LNCAP (cell line): ENCODE measurements around the gene BIN1.

Source experiments
- TF ChIP-seq, protein P1 (sequence below): fragments of 450-650 bp; IDR thresholded peaks from 2 replicates; pipeline ENCODE4 v1.5.1; 2017; ENCODE audit warnings: mild to moderate bottlenecking

The BIN1 gene

DNA sequence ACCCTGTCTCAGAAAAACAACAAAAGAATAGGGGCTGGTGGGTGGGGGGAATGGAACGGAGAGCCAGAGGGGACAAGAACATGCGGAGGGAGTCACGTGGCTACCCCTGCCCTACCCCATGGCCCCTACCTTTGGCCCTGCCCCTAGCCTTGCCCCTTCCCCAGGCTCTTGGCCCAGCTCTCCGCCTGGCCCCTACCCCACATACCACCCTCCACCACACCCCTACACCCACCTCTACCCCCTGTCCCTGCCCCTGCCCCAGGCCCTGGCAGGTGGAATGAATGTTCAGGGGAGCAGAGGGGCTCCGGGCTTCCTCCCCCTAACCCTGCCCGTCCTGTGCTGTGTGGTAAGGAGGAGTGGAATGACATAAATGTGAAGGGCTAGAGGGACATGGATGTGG is 15.1 kb downstream of the BIN1 start:
- TF ChIP-seq, protein P1, sequence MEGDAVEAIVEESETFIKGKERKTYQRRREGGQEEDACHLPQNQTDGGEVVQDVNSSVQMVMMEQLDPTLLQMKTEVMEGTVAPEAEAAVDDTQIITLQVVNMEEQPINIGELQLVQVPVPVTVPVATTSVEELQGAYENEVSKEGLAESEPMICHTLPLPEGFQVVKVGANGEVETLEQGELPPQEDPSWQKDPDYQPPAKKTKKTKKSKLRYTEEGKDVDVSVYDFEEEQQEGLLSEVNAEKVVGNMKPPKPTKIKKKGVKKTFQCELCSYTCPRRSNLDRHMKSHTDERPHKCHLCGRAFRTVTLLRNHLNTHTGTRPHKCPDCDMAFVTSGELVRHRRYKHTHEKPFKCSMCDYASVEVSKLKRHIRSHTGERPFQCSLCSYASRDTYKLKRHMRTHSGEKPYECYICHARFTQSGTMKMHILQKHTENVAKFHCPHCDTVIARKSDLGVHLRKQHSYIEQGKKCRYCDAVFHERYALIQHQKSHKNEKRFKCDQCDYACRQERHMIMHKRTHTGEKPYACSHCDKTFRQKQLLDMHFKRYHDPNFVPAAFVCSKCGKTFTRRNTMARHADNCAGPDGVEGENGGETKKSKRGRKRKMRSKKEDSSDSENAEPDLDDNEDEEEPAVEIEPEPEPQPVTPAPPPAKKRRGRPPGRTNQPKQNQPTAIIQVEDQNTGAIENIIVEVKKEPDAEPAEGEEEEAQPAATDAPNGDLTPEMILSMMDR, result no peak

DNA sequence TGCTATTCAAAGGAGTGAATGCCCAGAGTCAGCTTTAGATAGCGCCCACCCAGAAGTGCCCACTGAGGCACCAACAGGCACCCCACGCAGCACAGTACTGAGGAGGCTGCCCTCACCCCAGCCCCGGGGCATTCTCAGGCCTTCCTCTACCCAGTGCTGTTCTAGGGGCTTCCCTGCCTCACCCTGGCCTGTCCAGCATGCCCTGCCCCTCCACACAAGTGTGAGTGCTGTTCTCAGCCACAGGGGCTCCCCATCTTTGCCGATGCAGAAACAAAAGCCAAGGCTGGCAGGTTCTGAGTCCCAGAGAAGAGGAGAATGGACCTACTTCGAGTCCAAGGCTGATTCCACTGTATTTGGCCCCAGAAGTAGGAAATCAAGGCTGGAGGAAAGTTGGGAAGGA is 15.8 kb downstream of the BIN1 start:
- TF ChIP-seq, protein P1, result no peak

DNA sequence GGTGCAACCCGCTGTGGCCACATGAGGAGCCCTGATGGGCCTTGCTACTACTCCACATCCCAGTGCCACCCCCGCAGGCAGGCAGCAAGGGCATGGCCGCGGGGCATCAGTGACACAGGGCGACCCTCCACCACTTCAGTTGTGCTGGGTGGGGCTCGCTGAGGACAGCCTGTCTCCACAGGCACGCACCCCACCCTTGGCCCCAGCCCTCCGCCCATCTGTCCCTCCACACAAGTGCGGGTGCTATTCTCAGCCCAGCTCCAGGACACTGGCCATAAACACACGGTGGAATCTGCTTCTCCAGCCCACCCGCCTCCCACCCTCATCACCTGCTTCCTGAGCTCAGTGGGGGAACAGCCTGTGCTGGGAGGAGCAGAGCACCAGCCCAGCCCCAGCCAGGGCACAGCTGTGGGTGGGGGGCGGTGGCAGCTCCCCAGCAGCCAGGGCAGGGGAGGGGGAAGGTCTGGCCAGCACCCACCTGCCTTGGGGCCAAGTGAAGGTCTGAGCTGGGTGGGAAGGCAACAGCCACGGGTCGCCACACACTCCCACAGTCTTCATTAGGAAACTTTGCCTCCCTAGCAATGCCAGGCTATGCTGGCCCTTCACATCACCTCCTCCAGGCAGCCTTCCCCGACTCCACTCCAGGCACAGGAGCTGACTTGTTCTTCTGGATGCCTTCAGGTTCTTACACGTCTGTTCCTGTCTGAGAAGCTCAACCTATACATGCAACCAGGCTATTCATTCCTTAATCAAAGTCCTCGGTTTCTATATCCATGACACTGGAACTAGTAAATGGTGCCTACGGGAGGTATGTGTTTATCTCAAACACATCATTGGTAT is 16.5 kb downstream of the BIN1 start:
- TF ChIP-seq, protein P1, result no peak

DNA sequence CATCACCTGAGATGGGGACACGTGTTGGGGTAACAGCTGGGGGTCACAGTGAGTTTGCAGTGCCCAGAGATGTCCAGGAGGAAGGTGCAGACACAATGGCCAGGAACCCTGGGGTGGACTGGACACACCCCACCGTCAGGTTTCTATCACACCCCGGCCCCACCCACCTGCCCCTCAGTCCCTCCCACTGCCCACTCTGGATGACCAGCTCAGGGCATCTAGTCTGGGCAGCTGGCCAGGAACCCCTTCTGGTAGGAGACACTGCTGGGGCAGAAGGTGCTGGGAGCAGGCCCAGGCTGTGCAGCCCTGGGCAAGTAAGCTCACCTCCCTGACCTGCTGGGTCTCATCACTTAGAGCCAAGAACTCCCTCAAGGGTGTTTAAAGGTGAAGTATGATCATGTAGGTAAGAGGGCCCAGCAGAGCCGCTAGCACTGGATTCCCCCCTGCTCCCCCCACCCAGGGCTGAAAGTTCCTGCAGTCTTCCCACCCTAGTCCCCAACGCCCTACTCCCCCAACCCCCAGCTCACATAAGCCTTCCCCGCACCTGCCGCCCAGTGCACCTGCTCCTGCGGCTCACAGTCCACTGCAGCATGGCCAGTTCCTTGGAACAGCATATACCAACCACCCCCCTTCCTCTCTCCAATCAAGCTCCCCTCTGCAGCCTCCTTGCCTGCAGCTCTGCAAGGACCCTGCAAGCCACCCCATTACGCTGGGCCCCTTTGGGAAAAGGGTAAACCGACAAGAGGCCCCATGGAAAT is 17.3 kb downstream of the BIN1 start:
- TF ChIP-seq, protein P1, result no peak

DNA sequence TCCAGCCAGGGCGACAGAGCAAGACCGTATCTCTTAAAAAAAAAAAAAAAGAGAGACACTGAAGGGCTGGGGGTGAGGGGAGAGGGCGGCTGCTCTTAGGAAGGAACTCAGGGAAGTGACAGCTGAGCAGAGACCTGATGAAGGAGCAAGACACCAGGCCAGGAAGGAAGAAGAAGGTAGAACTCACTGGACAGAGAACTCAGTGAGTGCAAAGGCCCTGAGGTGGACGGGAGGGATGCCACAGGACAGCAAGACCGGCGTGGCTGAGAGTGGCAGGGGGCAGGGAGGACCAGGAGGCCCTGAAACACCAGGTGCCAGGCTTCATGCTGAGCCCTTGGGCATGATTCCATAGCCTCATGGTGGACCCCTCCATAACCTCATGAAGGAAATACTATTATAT is 18.2 kb downstream of the BIN1 start:
- TF ChIP-seq, protein P1, result no peak

DNA sequence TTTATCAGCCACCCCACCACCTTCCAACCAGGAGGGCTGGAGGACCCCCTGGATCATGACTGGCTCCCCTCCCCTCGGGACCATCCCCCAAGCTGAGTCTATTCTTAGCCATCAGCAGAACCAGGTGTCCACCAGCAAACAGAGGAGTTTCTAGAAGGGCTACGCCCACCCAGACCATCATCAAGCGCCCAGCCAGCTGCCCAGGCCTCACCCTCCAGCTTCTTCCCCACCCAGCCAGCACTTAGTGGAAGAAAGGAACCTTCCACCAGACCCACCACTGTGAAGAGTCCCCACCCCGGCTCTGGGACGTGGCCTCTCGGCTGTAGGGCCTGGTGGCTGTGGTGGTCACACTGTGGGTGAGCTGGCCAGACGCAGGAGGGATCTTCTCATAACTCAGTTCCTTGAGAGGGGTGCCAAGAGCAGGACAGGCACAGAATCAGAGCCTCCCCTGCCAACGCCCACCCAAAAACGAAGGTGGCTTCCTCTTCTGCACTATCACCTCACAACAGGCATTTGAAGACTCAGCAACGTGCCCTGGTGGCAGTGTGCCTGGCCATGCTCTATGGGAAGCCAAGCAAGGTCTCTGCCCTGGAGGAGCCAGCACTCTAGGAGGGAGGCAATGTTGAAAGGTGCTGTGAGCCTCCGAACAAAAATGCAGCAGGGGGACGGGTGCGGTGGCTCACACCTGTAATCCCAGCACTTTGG is 19.0 kb downstream of the BIN1 start:
- TF ChIP-seq, protein P1, result no peak

DNA sequence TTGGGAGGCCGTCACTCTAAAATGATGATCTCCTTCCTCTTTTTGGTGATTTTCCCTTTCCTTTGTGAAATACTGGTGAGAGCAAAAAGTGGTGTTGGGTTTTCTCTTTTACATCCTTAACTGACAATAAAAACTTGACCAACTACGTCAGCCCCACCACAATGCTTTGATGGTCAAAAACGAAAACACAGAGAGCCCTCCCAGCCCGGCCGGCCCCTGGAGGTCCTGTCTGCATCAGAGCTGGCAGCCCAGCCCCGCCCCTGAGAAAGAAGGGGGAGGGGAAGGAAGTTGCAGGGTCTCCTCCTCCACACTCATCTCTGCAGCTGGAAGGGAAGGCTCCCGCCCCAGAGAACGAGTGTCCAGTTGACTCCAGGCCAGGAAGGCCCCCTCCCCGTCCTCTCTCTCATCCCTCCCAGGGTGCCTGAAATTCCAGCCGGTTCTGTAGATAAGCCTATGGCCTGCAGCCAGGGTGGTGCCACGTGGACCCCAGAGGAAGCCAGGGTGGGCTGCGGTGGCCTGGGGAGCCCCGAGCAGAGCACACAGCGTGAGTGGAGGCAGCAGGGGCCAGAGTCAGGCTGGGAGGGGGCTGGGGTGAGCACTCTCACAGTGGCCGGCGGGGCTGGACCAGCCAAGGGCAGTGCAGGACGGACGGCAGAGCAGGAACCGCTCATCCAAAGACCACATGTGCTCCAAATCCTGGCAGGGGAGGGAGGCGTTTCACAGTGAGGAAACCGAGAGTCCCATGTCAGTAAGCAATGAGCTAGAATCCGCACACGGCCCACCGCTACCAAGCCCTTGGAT is 19.8 kb downstream of the BIN1 start:
- TF ChIP-seq, protein P1, result no peak
